IMR-90 (cell line): ENCODE data around the gene PEX11A. TPM values are rescaled to one million over a fixed set of nuclear protein-coding genes. Genes with fewer than 3 reads are reported as not detected.

ENCODE experiments used
- ATAC-seq: fragments of 200-7000 bp; cut with Tn5 transposase; 2 replicates; pipeline ENCODE4 v1.9.1; 2020; ENCODE audit warnings: low read depth, mild to moderate bottlenecking, moderate library complexity
- Bru-seq: library from RNA; stranded (reverse); fragments of 400-500 nt; gene quantifications from one replicate; lab custom pipeline; 2021; lab: Mats Ljungman, UMichigan
- BruChase-seq, 2 experiments: library from RNA; stranded (reverse); fragments of 400-500 nt; gene quantifications; one replicate each; lab custom pipeline; 2021; lab: Mats Ljungman, UMichigan
- BruUV-seq: library from RNA; stranded (reverse); fragments of 400-500 nt; replicated peaks from 2 replicates; lab custom pipeline; 2021; lab: Mats Ljungman, UMichigan
- CTCF ChIA-PET: fragments of 300-600 bp; formaldehyde crosslinking; extraction: SDS; loops from one replicate; lab custom pipeline; 2021; ENCODE audit warnings: antibody characterized with exemption; lab: Yijun Ruan, JAX
- POLR2A ChIA-PET: fragments of 300-600 bp; sonication (Branson Sonifier 250); formaldehyde crosslinking; loops from one replicate; lab custom pipeline; 2022; ENCODE audit warnings: antibody characterized with exemption; ENCODE audit not compliant: unreplicated experiment; lab: Charles Lee
- DNase-seq: peaks from one replicate; pipeline ENCODE4 v3.0.0; 2013
- H2AFZ ChIP-seq: replicated peaks from 2 replicates; pipeline ENCODE3; 2013; ENCODE audit warnings: low read length, mild to moderate bottlenecking; ENCODE audit not compliant: poor library complexity
- H2AK5ac ChIP-seq: 2 replicates; pipeline ENCODE4 v1.6.1; 2013; ENCODE audit warnings: low read depth, low read length, inconsistent platforms
- H2AK9ac ChIP-seq: replicated peaks from 2 replicates; pipeline ENCODE3; 2013; ENCODE audit warnings: mild to moderate bottlenecking, low read depth, low read length, moderate library complexity; ENCODE audit not compliant: poor library complexity
- H2BK120ac ChIP-seq: 2 replicates; pipeline ENCODE4 v1.6.1; 2013; ENCODE audit warnings: low read depth, low read length, inconsistent platforms
- H2BK15ac ChIP-seq: 3 replicates; pipeline ENCODE4 v1.6.1; 2013; ENCODE audit warnings: low read depth, low read length, inconsistent platforms
- H2BK20ac ChIP-seq: 2 replicates; pipeline ENCODE4 v1.6.1; 2013; ENCODE audit warnings: low read depth, mild to moderate bottlenecking, inconsistent platforms, low read length, moderate library complexity
- H2BK5ac ChIP-seq: 2 replicates; pipeline ENCODE4 v1.6.1; 2013; ENCODE audit warnings: mild to moderate bottlenecking, low read depth, low read length, inconsistent platforms; ENCODE audit not compliant: poor library complexity, severe bottlenecking
- H3K14ac ChIP-seq: replicated peaks from 2 replicates; pipeline ENCODE4 v1.6.1; 2013; ENCODE audit warnings: low read depth, low read length, inconsistent platforms
- H3K18ac ChIP-seq: 2 replicates; pipeline ENCODE4 v1.6.1; 2013; ENCODE audit warnings: low read depth, low read length, control low read depth
- H3K23ac ChIP-seq: 2 replicates; pipeline ENCODE4 v1.6.1; 2013; ENCODE audit warnings: low read depth, low read length, inconsistent platforms
- H3K27ac ChIP-seq: 2 replicates; pipeline ENCODE4 v1.5.1; 2013; ENCODE audit warnings: mild to moderate bottlenecking, control low read depth, low read length; ENCODE audit not compliant: insufficient read depth
- H3K27me3 ChIP-seq: 2 replicates; pipeline ENCODE4 v1.6.1; 2013; ENCODE audit warnings: low read length; ENCODE audit not compliant: control insufficient read depth, insufficient read depth
- H3K36me3 ChIP-seq: 2 replicates; pipeline ENCODE4 v1.6.1; 2013; ENCODE audit warnings: low read length, mixed read lengths; ENCODE audit not compliant: control insufficient read depth, insufficient read depth
- H3K4ac ChIP-seq: 2 replicates; pipeline ENCODE4 v1.6.1; 2013; ENCODE audit warnings: low read depth, low read length, inconsistent platforms
- H3K4me1 ChIP-seq: 2 replicates; pipeline ENCODE4 v1.6.1; 2013; ENCODE audit warnings: low read length, mixed read lengths; ENCODE audit not compliant: control insufficient read depth, insufficient read depth
- H3K4me2 ChIP-seq: 2 replicates; pipeline ENCODE4 v1.6.1; 2013; ENCODE audit warnings: low read depth, mild to moderate bottlenecking, control low read depth, low read length, moderate library complexity
- H3K4me3 ChIP-seq: 2 replicates; pipeline ENCODE4 v1.5.1; 2013; ENCODE audit warnings: low read depth, mild to moderate bottlenecking, control low read depth, low read length, moderate library complexity; ENCODE audit not compliant: insufficient read depth
- H3K56ac ChIP-seq: 2 replicates; pipeline ENCODE4 v1.6.1; 2013; ENCODE audit warnings: low read length, inconsistent platforms; ENCODE audit not compliant: insufficient read depth; ENCODE audit errors: extremely low read depth
- H3K79me1 ChIP-seq, 2 experiments: 2 replicates each; pipeline ENCODE4 v1.6.1; 2013; ENCODE audit warnings: low read length in 2 of 2, inconsistent platforms in 1 of 2, low read depth in 1 of 2
- H3K9ac ChIP-seq: 2 replicates; pipeline ENCODE4 v1.6.1; 2013; ENCODE audit warnings: low read depth, low read length, control low read depth
- H3K9me1 ChIP-seq: 2 replicates; pipeline ENCODE4 v1.6.1; 2013; ENCODE audit warnings: low read length, inconsistent platforms; ENCODE audit not compliant: insufficient read depth
- H3K9me3 ChIP-seq: 2 replicates; pipeline ENCODE4 v1.6.1; 2013; ENCODE audit warnings: low read length; ENCODE audit not compliant: control insufficient read depth, insufficient read depth
- H4K20me1 ChIP-seq: 2 replicates; pipeline ENCODE4 v1.6.1; 2013; ENCODE audit warnings: low read length, inconsistent platforms; ENCODE audit not compliant: insufficient read depth
- H4K5ac ChIP-seq: 2 replicates; pipeline ENCODE4 v1.6.1; 2013; ENCODE audit warnings: mild to moderate bottlenecking, low read depth, low read length, control low read depth
- H4K8ac ChIP-seq, 2 experiments: 2 replicates each; pipeline ENCODE4 v1.6.1; 2013; ENCODE audit warnings: low read depth in 2 of 2, low read length in 2 of 2, control low read depth in 1 of 2, inconsistent platforms in 1 of 2
- H4K91ac ChIP-seq: 2 replicates; pipeline ENCODE4 v1.6.1; 2013; ENCODE audit warnings: low read depth, low read length, inconsistent platforms; ENCODE audit not compliant: insufficient read depth
- BHLHE40 ChIP-seq: fragments of 150-350 bp; IDR thresholded peaks from 2 replicates; pipeline ENCODE4 v1.6.1; 2016; ENCODE audit warnings: mild to moderate bottlenecking, low read depth, low read length
- MAZ ChIP-seq: IDR thresholded peaks from 2 replicates; pipeline ENCODE4 v1.6.1; 2012; ENCODE audit warnings: low read depth, mild to moderate bottlenecking, low read length, improper control_type of control experiment, moderate library complexity, borderline replicate concordance
- RFX5 ChIP-seq: IDR thresholded peaks from 2 replicates; pipeline ENCODE4 v1.8.0; 2012; ENCODE audit warnings: low read depth, mild to moderate bottlenecking, low read length, moderate library complexity
- WGBS, 2 experiments: methylation state at CpG; one replicate each; pipeline versions ENCODE4 v1.1.5 to v1.1.7; 2013; ENCODE audit warnings: missing lambda C conversion rate in 2 of 2; ENCODE audit not compliant: insufficient read length in 1 of 2; ENCODE audit errors: extremely low coverage in 2 of 2; 5-methylcytosine and 5-hydroxymethylcytosine counted together
- dilution Hi-C: fragments of 300-500 bp; cut with HindIII; formaldehyde crosslinking; loops from one replicate; pipeline ENCODE4 v1.14.3; 2018; ENCODE audit warnings: low sequenced_read_pairs; ENCODE audit not compliant: unreplicated experiment
- in situ Hi-C: fragments of 300-500 bp; cut with MboI; formaldehyde crosslinking; loops from 3 replicates; pipeline ENCODE4 v1.14.3; 2019; ENCODE audit warnings: low sequenced_read_pairs, inconsistent platforms, mixed read lengths
- intact Hi-C: fragments of 100-400 bp; cut with micrococcal nuclease; formaldehyde crosslinking; loops from 2 replicates; pipeline ENCODE4 v1.10.0; 2022
- long read RNA-seq: library from polyadenylated mRNA; unstranded; transcript quantifications from one replicate; pipeline ENCODE4 v2.0.0, GENCODE V29; 2021; ENCODE audit not compliant: unreplicated experiment
- polyA plus RNA-seq, 3 experiments: library from polyadenylated mRNA; depleted of rRNA; stranded (reverse); fragments of >200 nt; gene quantifications; 2 replicates each; pipeline ENCODE4 v1.2.3, GENCODE V29; 2012; ENCODE audit warnings: low replicate concordance in 1 of 3
- total RNA-seq: library from RNA; depleted of rRNA; stranded (reverse); fragments of >200 nt; gene quantifications from 2 replicates; pipeline ENCODE4 v1.2.3, GENCODE V29; 2012; rRNA removed

Gene PEX11A, protein sequence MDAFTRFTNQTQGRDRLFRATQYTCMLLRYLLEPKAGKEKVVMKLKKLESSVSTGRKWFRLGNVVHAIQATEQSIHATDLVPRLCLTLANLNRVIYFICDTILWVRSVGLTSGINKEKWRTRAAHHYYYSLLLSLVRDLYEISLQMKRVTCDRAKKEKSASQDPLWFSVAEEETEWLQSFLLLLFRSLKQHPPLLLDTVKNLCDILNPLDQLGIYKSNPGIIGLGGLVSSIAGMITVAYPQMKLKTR
- total RNA-seq (7.8 and 10.2 TPM in 2 replicates), polyA plus RNA-seq (2012; rRNA removed) (3.3 and 4.2 TPM in 2 replicates), Bru-seq, nascent RNA (percentile 45 among the genes with signal in this experiment), BruChase-seq, experiment 1, labeled RNA remaining after a 6-hour chase (percentile 57 among the genes with signal in this experiment), BruChase-seq, experiment 2, labeled RNA remaining after a 2-hour chase (percentile 47 among the genes with signal in this experiment)
- 2.0 and 3.7 TPM in 2 replicates for polyA plus RNA-seq (2012; cell fraction: cytosol; rRNA removed)
- 0.86 and 2.9 TPM in 2 replicates for polyA plus RNA-seq (2012; cell fraction: nucleus; rRNA removed; ENCODE audit: low replicate concordance)
- long read RNA-seq, partial matches to known transcripts: 0 of 4 reads
- long read RNA-seq, other reads (novel, unspliced or antisense): 1 of 4 reads

GRCh38 chr15:89690276-89691218 lies at the start of gene PEX11A, which contains the start of gene WDR93:
Gene PEX11A (minus strand): TSS chr15:89690754. CDS start chr15:89690632, 122 bp downstream.
Gene WDR93 (plus strand): TSS chr15:89690811. CDS start chr15:89701747, 10,936 bp downstream.
- Histone ChIP-seq H3K36me3 (peaks cover 1% of the 10 kb centered on the region; the same call in 1 of the 2 replicates), H2AK9ac (peak within 1 kb of the TSS; percentile 38), H3K4me3 (peak within 1 kb of the TSS; percentile 95), H3K27me3 (peaks cover 2% of the 10 kb centered on the region), H3K79me1 (peaks cover 3 to 6% of the 10 kb centered on the region in 2 experiments; a peak in 2 of 4 replicates), H3K4ac (peak within 1 kb of the TSS; percentile 65; the same call in 1 of the 2 replicates), H3K27ac (peak within 1 kb of the TSS; percentile 25), H3K9ac (peak within 1 kb of the TSS; percentile 71), H2BK20ac (no peak within 1 kb of the TSS), H2BK5ac (no peak within 1 kb of the TSS), H4K8ac (peak within 1 kb of the TSS; percentile 92), H3K18ac (peak within 1 kb of the TSS; percentile 11), H3K4me2 (peak within 1 kb of the TSS; percentile 95), H2BK120ac (no peak within 1 kb of the TSS; the same call in 1 of the 2 replicates), H4K91ac (peak within 1 kb of the TSS; percentile 71), H3K23ac (0 out of 2 replicates have a peak within 1 kb of the TSS, but pooled peaks have one; percentile 11), H2AK5ac (no peak within 1 kb of the TSS), H3K14ac (peak within 1 kb of the TSS; percentile 80), H3K4me1 (peaks cover 2% of the 10 kb centered on the region; the same call in 1 of the 2 replicates), H2BK15ac (no peak within 1 kb of the TSS), H3K9me3 (no peaks in the 10 kb centered on the region), H3K9me1 (peaks cover 4% of the 10 kb centered on the region; the same call in 1 of the 2 replicates), H3K56ac (peak within 1 kb of the TSS; percentile 9; the same call in 1 of the 2 replicates), H4K5ac (peak within 1 kb of the TSS; percentile 97), H2AFZ (peak within 1 kb of the TSS; percentile 99), H4K20me1 (no peaks in the 10 kb centered on the region)
- TF ChIP-seq MAZ: peak; percentile 43; the same call in 1 of the 2 replicates
- TF ChIP-seq RFX5: no peak
- 0 out of 2 replicates have a peak, but pooled peaks have one; percentile 17 for TF ChIP-seq BHLHE40
- ATAC-seq (peak; percentile 99), DNase-seq (peak; percentile 51)
- dilution Hi-C loops (no loop called here), intact Hi-C loops (no loop called here), in situ Hi-C loops (no loop called here)
- WGBS, 2 experiments: 7% methylated on average over 6 of the region's 60 CpGs; no CpG with 5 or more reads in 1 of the 2 experiments
- POLR2A ChIA-PET: no interaction called here
- no TSS peak for BruUV-seq
- CTCF ChIA-PET: no interaction called here
